Liver (tissue), 9 donors: ENCODE measurements around the gene MAD2L1. TPM values are rescaled to one million over a fixed set of nuclear protein-coding genes. Genes with fewer than 3 reads are reported as not detected.

Experiments
- DNase-seq: peaks from one replicate; pipeline ENCODE4 v3.0.0-alpha.2; 2017; ENCODE audit warnings: low spot score
- H3K27ac ChIP-seq, 2 donors: one replicate each; pipeline ENCODE4 v1.7.0; 2013; ENCODE audit warnings: inconsistent platforms in 2 of 2, low read length in 2 of 2, control low read depth in 1 of 2, low read depth in 1 of 2, mild to moderate bottlenecking in 1 of 2
- H3K27me3 ChIP-seq, 4 donors: one replicate each; pipeline versions ENCODE4 v1.6.1 to v1.7.0; 2013; ENCODE audit warnings: low read length in 3 of 4, inconsistent platforms in 1 of 4, mild to moderate bottlenecking in 1 of 4, moderate library complexity in 1 of 4; ENCODE audit not compliant: control insufficient read depth in 4 of 4, insufficient read depth in 4 of 4
- H3K36me3 ChIP-seq, 4 donors: one replicate each; pipeline versions ENCODE4 v1.6.1 to v1.7.0; 2013; ENCODE audit warnings: low read length in 3 of 4, mild to moderate bottlenecking in 3 of 4, low read depth in 1 of 4, moderate library complexity in 1 of 4; ENCODE audit not compliant: control insufficient read depth in 4 of 4, insufficient read depth in 3 of 4
- H3K4me1 ChIP-seq, 4 donors: one replicate each; pipeline versions ENCODE4 v1.6.1 to v1.7.0; 2013; ENCODE audit warnings: low read length in 3 of 4, mild to moderate bottlenecking in 3 of 4, moderate library complexity in 1 of 4; ENCODE audit not compliant: control insufficient read depth in 4 of 4, insufficient read depth in 4 of 4
- H3K4me3 ChIP-seq, 3 donors: one replicate each; pipeline versions ENCODE4 v1.6.1 to v1.7.0; 2013; ENCODE audit warnings: low read length in 3 of 3, control low read depth in 1 of 3, low read depth in 1 of 3, mild to moderate bottlenecking in 1 of 3
- H3K9ac ChIP-seq, 2 donors: one replicate each; pipeline ENCODE4 v1.7.0; 2013; ENCODE audit warnings: low read length in 2 of 2, mild to moderate bottlenecking in 2 of 2, moderate library complexity in 2 of 2, control low read depth in 1 of 2, low read depth in 1 of 2
- H3K9me3 ChIP-seq, 4 donors: one replicate each; pipeline versions ENCODE4 v1.6.1 to v1.7.0; 2013; ENCODE audit warnings: low read length in 3 of 4; ENCODE audit not compliant: control insufficient read depth in 4 of 4
- ATF3 ChIP-seq: IDR thresholded peaks from 2 replicates; pipeline ENCODE4 v1.6.1; 2016; ENCODE audit warnings: antibody characterized with exemption
- CTCF ChIP-seq: fragments of 150-350 bp; IDR thresholded peaks from 2 replicates; pipeline ENCODE4 v1.5.1; 2017; ENCODE audit warnings: improper control_type of control experiment, low read depth, low read length; ENCODE audit not compliant: missing input control
- EGR1 ChIP-seq, 2 donors: IDR thresholded peaks; 2 replicates each; pipeline ENCODE4 v1.6.1; 2016 to 2018; ENCODE audit warnings: antibody characterized with exemption in 2 of 2, low read depth in 2 of 2
- FOXA1 ChIP-seq: IDR thresholded peaks from 2 replicates; pipeline ENCODE4 v1.6.1; 2016; ENCODE audit warnings: antibody characterized with exemption
- FOXA2 ChIP-seq: IDR thresholded peaks from 2 replicates; pipeline ENCODE4 v1.6.1; 2016; ENCODE audit warnings: antibody characterized with exemption
- GABPA ChIP-seq, 2 donors: IDR thresholded peaks in 1 of 2; conservative IDR thresholded peaks in 1 of 2; 2 replicates each; pipeline ENCODE4 v1.6.1; 2016; ENCODE audit warnings: antibody characterized with exemption in 2 of 2, mild to moderate bottlenecking in 1 of 2, moderate library complexity in 1 of 2
- HNF4A ChIP-seq, 2 donors: conservative IDR thresholded peaks; 2 replicates each; pipeline ENCODE4 v1.6.1; 2016; ENCODE audit warnings: antibody characterized with exemption in 2 of 2, mild to moderate bottlenecking in 2 of 2
- HNF4G ChIP-seq: IDR thresholded peaks from 2 replicates; pipeline ENCODE4 v1.6.1; 2016; ENCODE audit warnings: antibody characterized with exemption
- JUND ChIP-seq, 2 donors: IDR thresholded peaks; 2 replicates each; pipeline ENCODE4 v1.6.1; 2016; ENCODE audit warnings: antibody characterized with exemption in 2 of 2
- NR2F2 ChIP-seq: IDR thresholded peaks from 2 replicates; pipeline ENCODE4 v1.6.1; 2016; ENCODE audit warnings: antibody characterized with exemption
- RAD21 ChIP-seq, 2 donors: IDR thresholded peaks; 2 replicates each; pipeline ENCODE4 v1.6.1; 2016; ENCODE audit warnings: antibody characterized with exemption in 2 of 2, mild to moderate bottlenecking in 2 of 2
- RXRA ChIP-seq, 2 donors: IDR thresholded peaks; 2 replicates each; pipeline ENCODE4 v1.6.1; 2017 to 2018; ENCODE audit warnings: antibody characterized with exemption in 2 of 2, mild to moderate bottlenecking in 1 of 2
- SP1 ChIP-seq: IDR thresholded peaks from 2 replicates; pipeline ENCODE4 v1.6.1; 2018; ENCODE audit warnings: antibody characterized with exemption, mild to moderate bottlenecking
- TAF1 ChIP-seq: conservative IDR thresholded peaks from 2 replicates; pipeline ENCODE4 v1.6.1; 2016; ENCODE audit warnings: antibody characterized with exemption, mild to moderate bottlenecking
- YY1 ChIP-seq: IDR thresholded peaks from 2 replicates; pipeline ENCODE4 v1.6.1; 2016; ENCODE audit warnings: antibody characterized with exemption, mild to moderate bottlenecking
- WGBS: extraction: QIAGEN DNeasy Blood & Tissue Kit; methylation state at CpG from one replicate; pipeline ENCODE4 v1.1.7; 2013; 5-methylcytosine and 5-hydroxymethylcytosine counted together
- polyA plus RNA-seq, 2 donors: library from polyadenylated mRNA; stranded (reverse) in 1 of 2; unstranded in 1 of 2; fragments of 200-250 nt in 1 of 2; fragments of >200 nt in 1 of 2; fragmentation: Nextera tagmentation in 1 of 2; extraction: Ambion mirVana in 1 of 2; gene quantifications; one replicate each; pipeline versions ENCODE4 v1.2.1 to v1.2.3, GENCODE V29; 2013 to 2015
- total RNA-seq, 2 donors: library from RNA; depleted of rRNA; stranded (reverse); fragments of >200 nt; gene quantifications; one replicate each; pipeline ENCODE4 v1.2.3, GENCODE V29; 2014
- TF ChIP-seq, protein P1 (sequence below): IDR thresholded peaks from 2 replicates; pipeline ENCODE4 v1.6.1; 2016; ENCODE audit warnings: antibody characterized with exemption, mild to moderate bottlenecking
- TF ChIP-seq, protein P2 (sequence below): IDR thresholded peaks from 2 replicates; pipeline ENCODE4 v1.6.1; 2016; ENCODE audit warnings: antibody characterized with exemption
- TF ChIP-seq, protein P3 (sequence below): IDR thresholded peaks from 2 replicates; pipeline ENCODE4 v1.6.1; 2016; ENCODE audit warnings: antibody characterized with exemption
- donor health status: healthy.
- donor health status: healthy.
- donor health status: healthy.
- donor health status: healthy.
- donor health status: healthy.

MAD2L1 gene
- total and polyA plus RNA-seq, 4 donors = 0.17 to 28.1 (median 2.3) TPM

DNA sequence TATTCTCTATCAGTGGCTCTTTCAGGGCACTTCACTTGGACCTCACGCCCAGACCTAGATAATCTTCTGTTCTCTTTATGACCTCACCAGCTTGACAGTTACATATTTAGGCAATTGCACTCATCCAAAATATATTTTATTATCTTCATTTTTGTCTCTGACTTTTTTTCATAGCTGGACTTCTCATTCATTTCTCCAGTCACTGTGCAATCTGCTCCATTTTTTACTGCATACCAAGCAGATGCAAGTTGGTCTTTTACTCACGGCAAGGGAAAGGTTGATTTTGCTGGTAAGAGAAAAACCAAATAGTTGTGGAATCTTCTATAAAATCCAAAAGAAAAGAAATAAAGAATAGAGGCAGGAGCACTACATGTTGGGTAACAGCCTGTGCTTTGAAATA, 31.7 kb downstream of the MAD2L1 start:
- no peak overlapping the region for H3K9ac ChIP-seq
- H3K4me1 ChIP-seq = no peaks in the 10 kb centered on the region
- H3K4me3 ChIP-seq = no peak overlapping the region
- no peak overlapping the region for H3K27ac ChIP-seq
- WGBS = 55% methylated on average over 2 of the region's 2 CpGs
- H3K9me3 ChIP-seq = no peaks in the 10 kb centered on the region
- H3K27me3 ChIP-seq = peaks cover 0 to 13% (median 1%) of the 10 kb centered on the region in 4 donors
- no peak for DNase-seq
- TF ChIP-seq TAF1 (no peak), FOXA1 (no peak), GABPA (IDR thresholded peaks at IDR 0.05 in 1 of 2, conservative IDR thresholded peaks at IDR 0.05 in 1 of 2) (no peak), NR2F2 (no peak), ATF3 (no peak), JUND (IDR thresholded peaks at IDR 0.05) (no peak), CTCF (no peak), EGR1 (IDR thresholded peaks at IDR 0.05; ENCODE audit: low read depth in 2 of 2) (no peak), YY1 (no peak), HNF4A (conservative IDR thresholded peaks at IDR 0.05) (no peak), FOXA2 (no peak), SP1 (no peak), RXRA (IDR thresholded peaks at IDR 0.05) (no peak), HNF4G (no peak), RAD21 (IDR thresholded peaks at IDR 0.05) (no peak)
- TF ChIP-seq, protein P1, sequence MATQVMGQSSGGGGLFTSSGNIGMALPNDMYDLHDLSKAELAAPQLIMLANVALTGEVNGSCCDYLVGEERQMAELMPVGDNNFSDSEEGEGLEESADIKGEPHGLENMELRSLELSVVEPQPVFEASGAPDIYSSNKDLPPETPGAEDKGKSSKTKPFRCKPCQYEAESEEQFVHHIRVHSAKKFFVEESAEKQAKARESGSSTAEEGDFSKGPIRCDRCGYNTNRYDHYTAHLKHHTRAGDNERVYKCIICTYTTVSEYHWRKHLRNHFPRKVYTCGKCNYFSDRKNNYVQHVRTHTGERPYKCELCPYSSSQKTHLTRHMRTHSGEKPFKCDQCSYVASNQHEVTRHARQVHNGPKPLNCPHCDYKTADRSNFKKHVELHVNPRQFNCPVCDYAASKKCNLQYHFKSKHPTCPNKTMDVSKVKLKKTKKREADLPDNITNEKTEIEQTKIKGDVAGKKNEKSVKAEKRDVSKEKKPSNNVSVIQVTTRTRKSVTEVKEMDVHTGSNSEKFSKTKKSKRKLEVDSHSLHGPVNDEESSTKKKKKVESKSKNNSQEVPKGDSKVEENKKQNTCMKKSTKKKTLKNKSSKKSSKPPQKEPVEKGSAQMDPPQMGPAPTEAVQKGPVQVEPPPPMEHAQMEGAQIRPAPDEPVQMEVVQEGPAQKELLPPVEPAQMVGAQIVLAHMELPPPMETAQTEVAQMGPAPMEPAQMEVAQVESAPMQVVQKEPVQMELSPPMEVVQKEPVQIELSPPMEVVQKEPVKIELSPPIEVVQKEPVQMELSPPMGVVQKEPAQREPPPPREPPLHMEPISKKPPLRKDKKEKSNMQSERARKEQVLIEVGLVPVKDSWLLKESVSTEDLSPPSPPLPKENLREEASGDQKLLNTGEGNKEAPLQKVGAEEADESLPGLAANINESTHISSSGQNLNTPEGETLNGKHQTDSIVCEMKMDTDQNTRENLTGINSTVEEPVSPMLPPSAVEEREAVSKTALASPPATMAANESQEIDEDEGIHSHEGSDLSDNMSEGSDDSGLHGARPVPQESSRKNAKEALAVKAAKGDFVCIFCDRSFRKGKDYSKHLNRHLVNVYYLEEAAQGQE = no peak
- TF ChIP-seq, protein P2, sequence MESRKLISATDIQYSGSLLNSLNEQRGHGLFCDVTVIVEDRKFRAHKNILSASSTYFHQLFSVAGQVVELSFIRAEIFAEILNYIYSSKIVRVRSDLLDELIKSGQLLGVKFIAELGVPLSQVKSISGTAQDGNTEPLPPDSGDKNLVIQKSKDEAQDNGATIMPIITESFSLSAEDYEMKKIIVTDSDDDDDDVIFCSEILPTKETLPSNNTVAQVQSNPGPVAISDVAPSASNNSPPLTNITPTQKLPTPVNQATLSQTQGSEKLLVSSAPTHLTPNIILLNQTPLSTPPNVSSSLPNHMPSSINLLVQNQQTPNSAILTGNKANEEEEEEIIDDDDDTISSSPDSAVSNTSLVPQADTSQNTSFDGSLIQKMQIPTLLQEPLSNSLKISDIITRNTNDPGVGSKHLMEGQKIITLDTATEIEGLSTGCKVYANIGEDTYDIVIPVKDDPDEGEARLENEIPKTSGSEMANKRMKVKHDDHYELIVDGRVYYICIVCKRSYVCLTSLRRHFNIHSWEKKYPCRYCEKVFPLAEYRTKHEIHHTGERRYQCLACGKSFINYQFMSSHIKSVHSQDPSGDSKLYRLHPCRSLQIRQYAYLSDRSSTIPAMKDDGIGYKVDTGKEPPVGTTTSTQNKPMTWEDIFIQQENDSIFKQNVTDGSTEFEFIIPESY = no peak
- TF ChIP-seq, protein P3, sequence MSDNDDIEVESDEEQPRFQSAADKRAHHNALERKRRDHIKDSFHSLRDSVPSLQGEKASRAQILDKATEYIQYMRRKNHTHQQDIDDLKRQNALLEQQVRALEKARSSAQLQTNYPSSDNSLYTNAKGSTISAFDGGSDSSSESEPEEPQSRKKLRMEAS = no peak
- H3K36me3 ChIP-seq = no peaks in the 10 kb centered on the region
